HG03558 (cell line): ENCODE measurements around the gene SGF29.
"Not testable (repeated sequence)": the region's sequence is repeated elsewhere in the genome, so short reads cannot be mapped to it uniquely, and the experiment has no call there.

Experiments
- ATAC-seq: cut with Tn5 transposase; IDR thresholded peaks from one replicate; pipeline ENCODE4 v1.9.1; 2021; ENCODE audit warnings: moderate number of reproducible peaks; ENCODE audit not compliant: unreplicated experiment; ENCODE audit errors: extremely low read depth

Gene SGF29

GRCh38 chr16:28638359-28638758 is 84.6 kb downstream of the SGF29 start:
- ATAC-seq = not testable (repeated sequence)

GRCh38 chr16:28639959-28640358 is 86.2 kb downstream of the SGF29 start:
- not testable (repeated sequence) for ATAC-seq
